Activated B cell treated with CpG ODN at 0.5 μM for 24 hours (primary cell): Measurements from ENCODE around the gene ATXN7L2. TPM values are rescaled to one million over a fixed set of nuclear protein-coding genes. Genes with fewer than 3 reads are reported as not detected.

Experiments
- ATAC-seq: fragments of 200-7000 bp; cut with Tn5 transposase; one replicate; pipeline ENCODE4 v1.10.0; 2021; ENCODE audit warnings: low read depth, mild to moderate bottlenecking, moderate library complexity
- CTCF ChIA-PET: fragments of 350-600 bp; sonication (Branson Sonifier 250); formaldehyde crosslinking; loops from one replicate; lab custom pipeline; 2021; ENCODE audit warnings: antibody characterized with exemption; lab: Charles Lee
- POLR2A ChIA-PET: fragments of 350-600 bp; sonication (Branson Sonifier 250); formaldehyde crosslinking; loops from one replicate; lab custom pipeline; 2021; ENCODE audit warnings: antibody characterized with exemption; lab: Charles Lee
- DNase-seq: peaks from one replicate; pipeline ENCODE4 v3.0.0; 2022
- H3K27ac Mint-ChIP-seq: one replicate; pipeline ENCODE4 v1.8.0; 2020; ENCODE audit warnings: mixed read lengths
- H3K27me3 Mint-ChIP-seq: one replicate; pipeline ENCODE4 v1.8.0; 2021; ENCODE audit warnings: mixed read lengths
- H3K36me3 Mint-ChIP-seq: one replicate; pipeline ENCODE4 v1.8.0; 2021; ENCODE audit warnings: low read depth, mixed read lengths
- H3K4me1 Mint-ChIP-seq: one replicate; pipeline ENCODE4 v1.8.0; 2021; ENCODE audit warnings: mixed read lengths
- H3K4me3 Mint-ChIP-seq: one replicate; pipeline ENCODE4 v1.8.0; 2020; ENCODE audit warnings: mild to moderate bottlenecking, mixed read lengths
- H3K9me3 Mint-ChIP-seq: one replicate; pipeline ENCODE4 v1.8.0; 2020; ENCODE audit warnings: mixed read lengths
- CTCF ChIP-seq: fragments of 200-600 bp; IDR thresholded peaks from one replicate; pipeline ENCODE4 v1.8.0; 2022; ENCODE audit warnings: antibody characterized with exemption, mild to moderate bottlenecking
- intact Hi-C: fragments of 100-400 bp; cut with micrococcal nuclease; formaldehyde crosslinking; loops from one replicate; pipeline ENCODE4 v1.15.1; 2024
- total RNA-seq: library from RNA; stranded (reverse); gene quantifications from 2 replicates; pipeline ENCODE4 v1.2.3, GENCODE V29; 2022

ATXN7L2 gene
- total RNA-seq, 1 donor from 2014 or later = 7.5 TPM

- Mint-ChIP-seq H3K9me3 (no peaks in the 10 kb centered on the region), H3K4me1 (peaks cover 27% of the 10 kb centered on the region), H3K27ac (peak overlapping the region; percentile 91), H3K4me3 (peak overlapping the region; percentile 94), H3K36me3 (peaks cover 27% of the 10 kb centered on the region), H3K27me3 (peaks cover 9% of the 10 kb centered on the region)
- DNase-seq = no peak
- TF ChIP-seq CTCF = no peak
- ATAC-seq = no peak
- ChIA-PET CTCF (interaction anchor here (1.6 to 4.6 kb wide), 4 partner anchors 8 to 64 kb away, joined by 6 to 31 read pairs (median 12); partner anchors contain the start of genes CYB561D1 and GNAI3), POLR2A (interaction anchor here (0.7 to 2.5 kb wide), 7 partner anchors 9 to 527 kb away, joined by 3 to 15 read pairs (median 4); partner anchors contain the start of genes AMIGO1, CYB561D1, SARS1 and TMEM167B)
- intact Hi-C loops = no loop called here
Measured at GRCh38 chr1:109485001-109485400, 1.3 kb downstream of the ATXN7L2 start.

DNA sequence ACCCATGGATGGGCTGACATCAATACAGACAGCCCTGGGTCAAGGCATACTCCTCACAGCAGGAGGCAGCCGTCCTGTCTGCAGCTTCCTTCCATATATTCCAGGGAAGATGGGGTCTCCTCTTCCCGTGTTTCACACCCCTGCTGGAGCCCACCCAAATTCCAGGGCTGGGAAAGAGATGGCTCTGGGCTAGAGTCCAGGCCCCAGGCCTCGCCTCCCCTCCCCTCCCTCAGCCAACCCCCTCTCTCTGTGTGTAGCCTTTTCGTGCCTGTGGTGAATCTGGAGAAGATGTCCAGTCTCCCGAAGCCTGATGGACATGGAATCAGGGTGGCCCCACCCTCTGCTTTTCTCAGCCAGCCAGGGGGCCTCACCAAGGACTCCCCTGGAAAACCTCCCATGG lies 3.6 kb downstream of the ATXN7L2 start:
- intact Hi-C loops = no loop called here
- Mint-ChIP-seq H3K36me3 (peaks cover 29% of the 10 kb centered on the region), H3K4me3 (no peak overlapping the region), H3K4me1 (peaks cover 34% of the 10 kb centered on the region), H3K27me3 (no peaks in the 10 kb centered on the region), H3K9me3 (no peaks in the 10 kb centered on the region), H3K27ac (no peak overlapping the region)
- no peak for DNase-seq
- ChIA-PET POLR2A (no interaction called here), CTCF (interaction anchor here (3.4 kb wide), 1 partner anchor 45 kb away, joined by 17 read pairs; no protein-coding TSS in a partner anchor)
- ATAC-seq = no peak
- no peak for TF ChIP-seq CTCF

DNA sequence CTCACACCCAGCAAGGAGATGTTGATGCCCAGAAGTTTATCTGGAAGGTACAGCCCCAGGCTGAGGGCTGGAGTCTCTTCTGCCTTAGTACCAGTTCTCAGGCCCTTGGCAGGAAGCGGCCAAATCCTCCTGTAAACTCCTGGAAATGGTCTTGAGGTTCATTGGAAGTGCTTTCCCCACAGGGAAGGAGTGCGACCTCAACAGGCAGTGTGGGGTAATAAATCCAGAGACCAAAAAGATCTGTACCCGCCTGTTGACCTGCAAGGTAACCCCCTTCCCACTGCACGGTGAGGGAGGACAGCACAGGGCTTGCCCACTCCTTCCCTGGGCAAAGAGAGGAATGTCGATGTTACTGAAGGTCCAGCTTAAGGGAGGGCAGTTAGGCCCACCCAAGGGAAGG lies 4.5 kb downstream of the ATXN7L2 start:
- Mint-ChIP-seq H3K27me3 (no peaks in the 10 kb centered on the region), H3K36me3 (peaks cover 29% of the 10 kb centered on the region), H3K27ac (no peak overlapping the region), H3K4me1 (peaks cover 27% of the 10 kb centered on the region), H3K4me3 (no peak overlapping the region), H3K9me3 (no peaks in the 10 kb centered on the region)
- no peak for DNase-seq
- no peak for ATAC-seq
- intact Hi-C loops = no loop called here
- ChIA-PET CTCF (interaction anchor here (23.7 kb wide), 1 partner anchor 43 kb away, joined by 375 read pairs; no protein-coding TSS in a partner anchor), POLR2A (no interaction called here)
- TF ChIP-seq CTCF = no peak

GRCh38 chr1:109488696-109489095 lies 5.0 kb downstream of the ATXN7L2 start:
- Mint-ChIP-seq H3K4me3 (no peak overlapping the region), H3K36me3 (peaks cover 27% of the 10 kb centered on the region), H3K27me3 (no peaks in the 10 kb centered on the region), H3K4me1 (peaks cover 26% of the 10 kb centered on the region), H3K9me3 (no peaks in the 10 kb centered on the region), H3K27ac (no peak overlapping the region)
- intact Hi-C loops = no loop called here
- no peak for ATAC-seq
- ChIA-PET POLR2A (no interaction called here), CTCF (interaction anchor here (23.7 kb wide), 1 partner anchor 42 kb away, joined by 375 read pairs; no protein-coding TSS in a partner anchor)
- DNase-seq = no peak
- TF ChIP-seq CTCF = no peak

- Mint-ChIP-seq H3K4me3 (no peak overlapping the region), H3K27me3 (no peaks in the 10 kb centered on the region), H3K9me3 (no peaks in the 10 kb centered on the region), H3K27ac (no peak overlapping the region), H3K36me3 (peaks cover 27% of the 10 kb centered on the region), H3K4me1 (peaks cover 27% of the 10 kb centered on the region)
- TF ChIP-seq CTCF = peak; percentile 26
- peak; percentile 54 for DNase-seq
- intact Hi-C loops = loop anchor here (1.0 to 5.0 kb wide), 4 partner anchors 42 to 542 kb away; partner anchors contain the start of genes GSTM4 and STRIP1
- ATAC-seq = peak; percentile 46
- ChIA-PET POLR2A (interaction anchor here (0.6 to 2.1 kb wide), 7 partner anchors 19 to 1294 kb away, joined by 3 to 8 read pairs (median 4); partner anchors contain the start of genes GNAI3 and PSMA5), CTCF (interaction anchor here (0.6 to 23.7 kb wide), 15 partner anchors 8 to 718 kb away, joined by 3 to 375 read pairs (median 4); partner anchors contain the start of genes GNAI3 and PSRC1)
Measured at GRCh38 chr1:109490029-109490933, 6.6 kb downstream of the ATXN7L2 start.
